Progenitor cell of endocrine pancreas (in vitro differentiated cells): Measurements from ENCODE around the gene ADAP1. TPM values are rescaled to one million over a fixed set of nuclear protein-coding genes. Genes with fewer than 3 reads are reported as not detected.

Experiments used
- DNase-seq: peaks from one replicate; pipeline ENCODE4 v3.0.0; 2021; ENCODE audit warnings: low spot score; ENCODE audit not compliant: unreplicated experiment
- H3K27ac Mint-ChIP-seq: 2 replicates; pipeline ENCODE4 v1.8.0; 2021; ENCODE audit warnings: mild to moderate bottlenecking, moderate library complexity, mixed read lengths
- H3K27me3 Mint-ChIP-seq: 2 replicates; pipeline ENCODE4 v1.8.0; 2021; ENCODE audit warnings: mixed read lengths
- H3K36me3 Mint-ChIP-seq: 2 replicates; pipeline ENCODE4 v1.8.0; 2022; ENCODE audit warnings: mixed read lengths; ENCODE audit not compliant: insufficient read depth
- H3K4me1 Mint-ChIP-seq: 2 replicates; pipeline ENCODE4 v1.8.0; 2021; ENCODE audit warnings: low read depth, mixed read lengths
- H3K4me3 Mint-ChIP-seq: 2 replicates; pipeline ENCODE4 v1.8.0; 2021; ENCODE audit warnings: low read depth, mild to moderate bottlenecking, moderate library complexity, mixed read lengths
- H3K9me3 Mint-ChIP-seq: 2 replicates; pipeline ENCODE4 v1.8.0; 2021; ENCODE audit warnings: low read depth, mixed read lengths
- total RNA-seq: library from RNA; stranded (reverse); gene quantifications from 2 replicates; pipeline ENCODE4 v1.2.1, GENCODE V29; 2021
- TF ChIP-seq, protein P1 (sequence below): fragments of 200-600 bp; sonication (generic); IDR thresholded peaks from one replicate; pipeline ENCODE4 v1.5.0; 2021; ENCODE audit warnings: antibody characterized with exemption, mild to moderate bottlenecking; ENCODE audit not compliant: unreplicated experiment

The ADAP1 gene
- total RNA-seq, 1 donor from 2014 or later: 10.3 TPM

DNA sequence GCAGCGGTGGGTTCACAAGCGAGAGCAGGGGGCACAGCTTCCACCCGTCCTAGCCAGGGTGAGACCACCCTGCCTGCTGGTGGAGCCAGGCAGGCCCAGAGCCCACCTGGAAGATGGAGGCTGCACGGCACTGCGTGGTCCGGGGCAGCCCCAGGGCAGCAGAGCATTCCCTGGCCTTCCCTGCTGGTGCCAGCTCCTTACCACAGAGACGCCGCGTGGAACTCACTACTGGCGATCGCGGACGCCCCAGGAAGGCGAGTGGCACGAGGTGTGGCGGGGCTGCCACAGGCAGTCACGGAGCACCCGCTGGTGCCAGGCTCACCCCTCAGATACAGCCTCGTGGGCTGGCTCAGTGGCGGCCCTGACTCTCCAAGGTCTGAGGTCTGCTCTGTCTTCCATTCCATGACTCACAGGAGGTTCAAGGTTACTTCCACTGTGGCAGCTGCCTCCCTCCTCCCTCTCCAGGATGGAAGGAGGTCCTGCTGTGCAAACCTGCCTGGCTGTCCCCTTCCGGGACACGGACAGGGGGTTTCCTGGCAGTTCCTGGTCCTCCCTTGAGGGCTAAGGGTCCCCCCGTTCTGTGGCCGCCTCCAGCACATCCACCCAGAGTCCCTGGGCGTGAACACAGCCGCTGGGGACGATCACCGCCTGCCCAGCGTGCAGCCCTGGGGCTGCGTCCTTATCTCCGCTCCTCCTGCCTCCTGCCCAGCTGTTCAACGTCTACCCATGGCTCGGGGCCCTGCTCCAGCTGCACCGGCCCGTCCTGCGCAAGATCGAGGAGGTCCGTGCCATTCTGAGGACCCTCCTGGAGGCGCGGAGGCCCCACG is 31.6 kb upstream of the ADAP1 start:
- Mint-ChIP-seq H3K9me3 (no peaks in the 10 kb centered on the region), H3K27ac (peak overlapping the region; percentile 69), H3K27me3 (no peaks in the 10 kb centered on the region), H3K4me3 (no peak overlapping the region), H3K36me3 (no peaks in the 10 kb centered on the region), H3K4me1 (peaks cover 1% of the 10 kb centered on the region)
- DNase-seq: no peak
- TF ChIP-seq, protein P1, sequence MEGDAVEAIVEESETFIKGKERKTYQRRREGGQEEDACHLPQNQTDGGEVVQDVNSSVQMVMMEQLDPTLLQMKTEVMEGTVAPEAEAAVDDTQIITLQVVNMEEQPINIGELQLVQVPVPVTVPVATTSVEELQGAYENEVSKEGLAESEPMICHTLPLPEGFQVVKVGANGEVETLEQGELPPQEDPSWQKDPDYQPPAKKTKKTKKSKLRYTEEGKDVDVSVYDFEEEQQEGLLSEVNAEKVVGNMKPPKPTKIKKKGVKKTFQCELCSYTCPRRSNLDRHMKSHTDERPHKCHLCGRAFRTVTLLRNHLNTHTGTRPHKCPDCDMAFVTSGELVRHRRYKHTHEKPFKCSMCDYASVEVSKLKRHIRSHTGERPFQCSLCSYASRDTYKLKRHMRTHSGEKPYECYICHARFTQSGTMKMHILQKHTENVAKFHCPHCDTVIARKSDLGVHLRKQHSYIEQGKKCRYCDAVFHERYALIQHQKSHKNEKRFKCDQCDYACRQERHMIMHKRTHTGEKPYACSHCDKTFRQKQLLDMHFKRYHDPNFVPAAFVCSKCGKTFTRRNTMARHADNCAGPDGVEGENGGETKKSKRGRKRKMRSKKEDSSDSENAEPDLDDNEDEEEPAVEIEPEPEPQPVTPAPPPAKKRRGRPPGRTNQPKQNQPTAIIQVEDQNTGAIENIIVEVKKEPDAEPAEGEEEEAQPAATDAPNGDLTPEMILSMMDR: no peak

DNA sequence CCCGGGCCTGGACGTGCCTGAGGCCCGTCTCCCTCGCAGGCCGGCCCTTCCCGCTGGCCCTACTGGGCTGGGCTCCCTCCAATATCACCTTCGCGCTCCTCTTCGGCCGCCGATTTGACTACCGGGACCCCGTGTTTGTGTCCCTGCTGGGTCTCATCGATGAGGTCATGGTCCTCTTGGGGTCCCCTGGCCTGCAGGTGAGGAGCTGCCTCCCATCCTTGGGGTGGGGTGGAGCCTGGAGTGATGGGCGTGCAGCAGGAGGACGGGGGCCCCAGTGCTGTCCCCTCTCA is 30.6 kb upstream of the ADAP1 start:
- no peak for DNase-seq
- H3K9me3 Mint-ChIP-seq: no peaks in the 10 kb centered on the region
- peak overlapping the region; percentile 69 for H3K27ac Mint-ChIP-seq
- H3K27me3 Mint-ChIP-seq: no peaks in the 10 kb centered on the region
- no peaks in the 10 kb centered on the region for H3K36me3 Mint-ChIP-seq
- H3K4me1 Mint-ChIP-seq: peaks cover 3% of the 10 kb centered on the region
- TF ChIP-seq, protein P1: no peak
- no peak overlapping the region for H3K4me3 Mint-ChIP-seq

DNA sequence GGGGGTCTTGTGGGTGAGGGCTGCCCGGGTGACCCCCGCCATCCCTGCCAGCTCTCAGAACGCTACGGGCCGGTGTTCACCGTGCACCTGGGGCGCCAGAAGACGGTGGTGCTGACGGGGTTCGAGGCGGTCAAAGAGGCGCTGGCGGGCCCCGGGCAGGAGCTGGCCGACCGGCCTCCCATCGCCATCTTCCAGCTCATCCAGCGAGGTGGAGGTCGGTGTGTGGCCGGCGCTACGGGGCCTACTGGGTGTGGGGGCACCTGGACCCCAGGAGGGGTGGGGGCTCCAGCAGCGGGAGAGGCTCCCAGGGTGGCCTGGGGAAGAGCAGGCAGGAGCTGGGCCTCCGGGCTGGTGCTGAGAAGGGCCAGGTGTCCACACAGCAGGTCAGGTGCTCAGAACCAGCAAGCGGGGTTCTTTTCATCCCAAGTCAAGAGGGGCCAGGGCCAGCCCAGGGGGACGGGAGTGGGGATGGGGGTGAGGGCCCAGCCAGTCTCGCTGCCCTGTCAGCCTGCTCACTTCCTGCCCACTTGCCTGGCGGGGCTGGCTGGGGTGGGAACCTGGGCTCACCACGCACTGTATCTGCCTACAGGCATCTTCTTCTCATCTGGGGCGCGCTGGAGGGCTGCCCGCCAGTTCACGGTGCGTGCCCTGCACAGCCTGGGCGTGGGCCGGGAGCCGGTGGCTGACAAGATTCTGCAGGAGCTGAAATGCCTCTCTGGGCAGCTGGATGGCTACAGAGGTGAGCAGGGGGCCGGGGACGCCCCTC is 30.1 kb upstream of the ADAP1 start:
- Mint-ChIP-seq H3K27me3 (no peaks in the 10 kb centered on the region), H3K27ac (no peak overlapping the region), H3K9me3 (no peaks in the 10 kb centered on the region), H3K4me1 (peaks cover 3% of the 10 kb centered on the region), H3K4me3 (no peak overlapping the region), H3K36me3 (no peaks in the 10 kb centered on the region)
- DNase-seq: no peak
- TF ChIP-seq, protein P1: no peak

DNA sequence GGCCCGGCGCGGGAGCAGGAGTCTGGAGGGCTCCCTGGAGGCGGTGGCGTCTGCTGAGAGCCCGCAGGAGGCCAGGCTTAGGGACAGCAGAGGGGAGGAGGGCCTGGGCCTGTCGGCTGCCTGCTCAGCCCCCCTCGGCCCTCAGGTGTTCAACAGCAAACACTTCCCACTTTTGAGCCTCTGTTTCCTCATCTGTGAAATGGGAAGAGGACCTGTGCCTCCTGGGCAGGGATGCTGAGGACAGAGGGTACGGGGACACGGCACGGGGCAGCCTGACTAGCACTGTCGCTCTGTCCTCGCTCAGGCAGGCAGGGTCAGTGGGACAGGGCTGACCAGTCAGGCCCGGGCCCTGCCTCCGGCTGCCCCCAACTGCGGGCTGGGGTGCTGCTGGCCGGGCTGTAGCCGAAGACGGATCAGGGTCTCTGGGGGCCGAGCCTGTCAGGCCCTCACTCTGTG is 29.2 kb upstream of the ADAP1 start:
- Mint-ChIP-seq H3K27ac (no peak overlapping the region), H3K4me1 (peaks cover 6% of the 10 kb centered on the region), H3K9me3 (no peaks in the 10 kb centered on the region), H3K27me3 (no peaks in the 10 kb centered on the region), H3K36me3 (no peaks in the 10 kb centered on the region), H3K4me3 (no peak overlapping the region)
- DNase-seq: no peak
- TF ChIP-seq, protein P1: no peak

DNA sequence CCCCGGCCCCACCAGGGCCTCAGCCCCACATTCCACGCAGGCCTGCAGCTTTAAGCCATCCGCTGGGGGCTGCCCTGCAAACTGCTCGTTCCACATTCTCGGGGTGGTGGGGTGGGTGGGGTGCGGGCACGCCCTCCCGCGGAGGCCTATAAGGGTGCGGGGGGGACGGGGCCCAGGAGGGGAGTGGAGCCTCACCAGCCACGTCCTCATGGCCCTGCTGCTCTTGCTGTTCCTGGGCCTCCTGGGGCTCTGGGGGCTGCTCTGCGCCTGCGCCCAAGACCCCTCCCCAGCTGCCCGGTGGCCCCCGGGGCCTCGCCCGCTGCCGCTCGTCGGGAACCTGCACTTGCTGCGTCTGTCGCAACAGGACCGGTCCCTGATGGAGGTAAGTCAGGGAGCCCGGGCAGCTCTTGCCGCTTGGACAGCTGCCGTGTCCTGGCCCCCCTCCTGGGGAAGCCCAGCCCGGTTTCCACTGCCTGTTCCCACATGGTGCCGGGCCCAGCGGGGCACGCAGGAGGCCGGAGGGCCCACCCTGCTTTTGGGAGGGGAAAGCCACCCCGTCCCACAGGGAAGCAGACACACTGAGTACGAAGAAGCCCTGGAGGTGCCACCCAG is 28.6 kb upstream of the ADAP1 start, which contains the start of gene CYP2W1:
Gene CYP2W1, plus strand, starts transcription at position 178 of the 612 bp plus-strand sequence. Its CDS starts 31 bp downstream, at position 209.
- Mint-ChIP-seq H3K9me3 (no peaks in the 10 kb centered on the region), H3K27me3 (no peaks in the 10 kb centered on the region), H3K4me1 (peaks cover 12% of the 10 kb centered on the region), H3K36me3 (no peaks in the 10 kb centered on the region), H3K27ac (no peak within 1 kb of the TSS), H3K4me3 (no peak within 1 kb of the TSS)
- no peak for DNase-seq
- TF ChIP-seq, protein P1: no peak
